Stimulated activated CD8-positive, alpha-beta memory T cell treated with anti-CD3 and anti-CD28 coated beads, Interleukin-2, amount 100 ng/mL, for 48 hours (primary cell): Measurements from ENCODE around the gene CERK.

Experiments used
- DNase-seq, 2 donors: peaks; one replicate each; pipeline ENCODE4 v3.0.0-alpha.2; 2020; ENCODE audit warnings: low read depth in 2 of 2

The CERK gene

GRCh38 chr22:46699091-46699490, 39.0 kb downstream of the CERK start:
- no peak for DNase-seq

GRCh38 chr22:46697811-46698515, 40.1 kb downstream of the CERK start:
- no peak for DNase-seq

GRCh38 chr22:46696614-46697013, 41.4 kb downstream of the CERK start:
- no peak for DNase-seq

- DNase-seq: no peak
These were observed 41.9 kb downstream of the CERK start for GRCh38 chr22:46696229-46696518.

GRCh38 chr22:46695346-46696228, 42.5 kb downstream of the CERK start:
- DNase-seq: no peak

GRCh38 chr22:46694416-46695170, 43.5 kb downstream of the CERK start:
- no peak for DNase-seq

GRCh38 chr22:46693634-46694415, 44.2 kb downstream of the CERK start:
- DNase-seq: no peak

- no peak for DNase-seq
These were observed 46.5 kb downstream of the CERK start for GRCh38 chr22:46691571-46691970.

GRCh38 chr22:46690146-46690545, 47.9 kb downstream of the CERK start:
- DNase-seq: no peak

- no peak for DNase-seq
These were observed 49.1 kb downstream of the CERK start for GRCh38 chr22:46688949-46689348.

GRCh38 chr22:46687460-46687859, 50.6 kb downstream of the CERK start:
- no peak for DNase-seq

- no peak for DNase-seq
These were observed 51.0 kb downstream of the CERK start for GRCh38 chr22:46687048-46687444.

GRCh38 chr22:46686221-46687047, 51.6 kb downstream of the CERK start:
- no peak for DNase-seq

- no peak for DNase-seq
These were observed 53.3 kb downstream of the CERK start for GRCh38 chr22:46684706-46685105.

GRCh38 chr22:46682011-46682731, 55.9 kb downstream of the CERK start:
- no peak for DNase-seq

- no peak for DNase-seq
These were observed 57.0 kb downstream of the CERK start for GRCh38 chr22:46681010-46681409.

- no peak for DNase-seq
These were observed 58.3 kb downstream of the CERK start for GRCh38 chr22:46679706-46680269.

GRCh38 chr22:46678785-46679700, 59.0 kb downstream of the CERK start:
- no peak for DNase-seq
